C4-2B (cell line): ENCODE data around the gene C6orf163.

ENCODE experiments used
- ZFX ChIP-seq: fragments of 450-650 bp; IDR thresholded peaks from 2 replicates; pipeline ENCODE4 v1.6.1; 2017
- TF ChIP-seq, protein P1 (sequence below): fragments of 450-650 bp; conservative IDR thresholded peaks from 2 replicates; pipeline ENCODE4 v1.5.1; 2017; ENCODE audit warnings: mild to moderate bottlenecking

DNA sequence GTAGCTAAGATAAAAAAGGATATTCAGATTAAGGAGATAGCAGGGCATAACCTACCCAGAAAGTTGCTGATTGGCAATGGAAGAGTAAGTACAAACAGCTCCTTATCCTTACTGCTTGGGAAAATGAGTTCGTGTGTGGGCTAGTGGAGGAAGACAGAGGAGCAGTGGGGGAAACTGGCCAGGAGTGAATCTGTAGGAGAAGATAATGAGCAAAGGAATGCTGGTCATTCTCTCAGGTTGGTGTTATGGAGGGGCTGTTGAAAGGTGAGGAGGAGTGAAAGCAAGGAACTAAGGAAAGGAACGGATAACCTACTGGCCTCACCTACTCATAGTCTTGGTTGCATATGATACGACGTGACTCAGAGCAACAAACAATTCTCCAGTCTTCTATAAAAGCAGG, 8.2 kb upstream of the C6orf163 start:
- TF ChIP-seq, protein P1, sequence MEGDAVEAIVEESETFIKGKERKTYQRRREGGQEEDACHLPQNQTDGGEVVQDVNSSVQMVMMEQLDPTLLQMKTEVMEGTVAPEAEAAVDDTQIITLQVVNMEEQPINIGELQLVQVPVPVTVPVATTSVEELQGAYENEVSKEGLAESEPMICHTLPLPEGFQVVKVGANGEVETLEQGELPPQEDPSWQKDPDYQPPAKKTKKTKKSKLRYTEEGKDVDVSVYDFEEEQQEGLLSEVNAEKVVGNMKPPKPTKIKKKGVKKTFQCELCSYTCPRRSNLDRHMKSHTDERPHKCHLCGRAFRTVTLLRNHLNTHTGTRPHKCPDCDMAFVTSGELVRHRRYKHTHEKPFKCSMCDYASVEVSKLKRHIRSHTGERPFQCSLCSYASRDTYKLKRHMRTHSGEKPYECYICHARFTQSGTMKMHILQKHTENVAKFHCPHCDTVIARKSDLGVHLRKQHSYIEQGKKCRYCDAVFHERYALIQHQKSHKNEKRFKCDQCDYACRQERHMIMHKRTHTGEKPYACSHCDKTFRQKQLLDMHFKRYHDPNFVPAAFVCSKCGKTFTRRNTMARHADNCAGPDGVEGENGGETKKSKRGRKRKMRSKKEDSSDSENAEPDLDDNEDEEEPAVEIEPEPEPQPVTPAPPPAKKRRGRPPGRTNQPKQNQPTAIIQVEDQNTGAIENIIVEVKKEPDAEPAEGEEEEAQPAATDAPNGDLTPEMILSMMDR: no peak
- TF ChIP-seq ZFX: no peak
